Measurements from ENCODE around the gene LGR4. TPM values are rescaled to one million over a fixed set of nuclear protein-coding genes. Genes with fewer than 3 reads are reported as not detected.

LGR4 gene
- total and polyA plus RNA-seq, 5 experiments from 2014 or later = 0.13 to 1.3 (median 0.24) TPM

GRCh38 chr11:27505781-27506180, 33.2 kb upstream of the LGR4 start:
- H3K36me3 Mint-ChIP-seq = peaks cover 0 to 24% (median 0%) of the 10 kb centered on the region in 3 donors
- H3K4me3 Mint-ChIP-seq = peak overlapping the region; percentile 93 to 100 (median 98)
- no peaks in the 10 kb centered on the region for H3K9me3 Mint-ChIP-seq
- peak overlapping the region; percentile 91 to 100 (median 98) for H3K27ac Mint-ChIP-seq
- POLR2A ChIA-PET = interaction anchor here (1.4 kb wide), 1 partner anchor 33 kb away, joined by 4 read pairs; the partner anchor contains the start of gene LGR4
- H3K4me1 Mint-ChIP-seq = peaks cover 17 to 63% (median 59%) of the 10 kb centered on the region in 4 donors
- DNase-seq (no peak), ATAC-seq (peak; percentile 0 to 1)
- no peaks in the 10 kb centered on the region for H3K27me3 Mint-ChIP-seq

- no peak for DNase-seq
- peaks cover 16 to 66% (median 60%) of the 10 kb centered on the region in 4 donors for H3K4me1 Mint-ChIP-seq
- no peak for ATAC-seq
- H3K9me3 Mint-ChIP-seq = no peaks in the 10 kb centered on the region
- H3K4me3 Mint-ChIP-seq = peak overlapping the region in 7 of 10 donors; percentile 45 to 100 (median 97)
- H3K36me3 Mint-ChIP-seq = peaks cover 0 to 40% (median 2%) of the 10 kb centered on the region in 3 donors
- peak overlapping the region in 6 of 10 donors; percentile 25 to 98 (median 73) for H3K27ac Mint-ChIP-seq
- POLR2A ChIA-PET = no interaction called here
- no peaks in the 10 kb centered on the region for H3K27me3 Mint-ChIP-seq
Observed at GRCh38 chr11:27504205-27504604, 31.6 kb upstream of the LGR4 start.

- H3K36me3 Mint-ChIP-seq = peaks cover 0 to 60% (median 2%) of the 10 kb centered on the region in 3 donors
- H3K27me3 Mint-ChIP-seq = no peaks in the 10 kb centered on the region
- no peak overlapping the region for H3K4me3 Mint-ChIP-seq
- no peak for DNase-seq
- H3K27ac Mint-ChIP-seq = no peak overlapping the region
- H3K4me1 Mint-ChIP-seq = peaks cover 8 to 57% (median 45%) of the 10 kb centered on the region in 4 donors
- no peak for ATAC-seq
- POLR2A ChIA-PET = no interaction called here
- no peaks in the 10 kb centered on the region for H3K9me3 Mint-ChIP-seq
Observed at GRCh38 chr11:27501100-27501499, 28.5 kb upstream of the LGR4 start.

DNA sequence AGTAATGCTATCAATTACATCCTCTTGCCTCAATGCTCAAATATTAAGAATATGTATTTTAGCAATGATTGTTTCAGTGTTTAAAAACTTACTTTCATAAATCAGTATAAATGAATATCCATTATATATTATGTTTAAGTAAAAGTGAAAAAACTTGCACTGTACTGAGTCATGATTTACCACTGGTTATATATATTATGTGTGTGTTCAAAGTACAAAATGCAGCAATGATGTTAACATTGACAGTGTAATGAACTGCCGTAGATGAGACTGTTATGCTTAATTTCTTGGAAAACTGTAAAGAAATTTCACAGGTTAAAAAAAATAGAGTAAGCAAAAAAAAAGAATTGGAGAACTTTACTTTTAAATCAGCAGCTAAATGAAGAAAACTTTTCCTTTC, 25.3 kb upstream of the LGR4 start:
- H3K4me1 Mint-ChIP-seq = peaks cover 5 to 31% (median 27%) of the 10 kb centered on the region in 4 donors
- DNase-seq = no peak

DNA sequence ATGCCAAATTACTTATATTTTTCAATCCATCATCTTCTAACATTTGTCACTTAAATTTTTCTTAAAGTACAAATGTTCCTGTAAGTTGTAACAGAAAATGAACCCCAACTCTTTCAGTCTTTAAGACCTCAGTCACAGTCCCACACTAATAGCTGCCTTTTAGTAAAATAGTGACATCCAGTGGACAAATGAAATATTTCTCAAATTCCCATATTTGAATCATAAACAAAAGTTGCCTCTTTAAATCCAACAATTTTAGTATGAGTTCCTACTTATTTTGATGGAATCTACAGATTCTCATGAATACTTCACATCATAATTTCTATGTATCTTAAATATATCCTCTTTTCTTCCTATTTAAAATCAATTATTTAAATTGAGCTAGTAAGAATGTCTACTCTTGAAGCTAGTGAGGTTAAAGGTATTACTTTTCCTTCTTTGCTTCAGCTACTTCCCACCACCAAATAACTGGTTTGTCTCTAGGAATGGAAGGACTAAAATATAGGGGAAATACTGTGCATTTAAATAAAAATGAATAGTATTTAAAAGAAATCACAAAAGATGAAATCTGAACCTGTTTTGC, 24.8 kb upstream of the LGR4 start:
- POLR2A ChIA-PET = no interaction called here
- peak; percentile 54 to 60 for ATAC-seq
- Mint-ChIP-seq H3K4me1 (peaks cover 5 to 26% (median 22%) of the 10 kb centered on the region in 4 donors), H3K27me3 (no peaks in the 10 kb centered on the region), H3K27ac (peak overlapping the region in 2 of 10 donors; percentile 13 to 29), H3K36me3 (peaks cover 0 to 78% (median 2%) of the 10 kb centered on the region in 3 donors), H3K9me3 (no peaks in the 10 kb centered on the region), H3K4me3 (no peak overlapping the region)
- peak in 2 of 10 donors; percentile 14 to 20 for DNase-seq

More for the DNA sequence above, 25.3 kb upstream of the LGR4 start:
- no peaks in the 10 kb centered on the region for H3K9me3 Mint-ChIP-seq
- POLR2A ChIA-PET = interaction anchor here (0.7 kb wide), 1 partner anchor 9 kb away, joined by 3 read pairs; no protein-coding TSS in a partner anchor
- H3K36me3 Mint-ChIP-seq = peaks cover 0 to 78% (median 2%) of the 10 kb centered on the region in 3 donors
- no peak overlapping the region for H3K27ac Mint-ChIP-seq
- H3K27me3 Mint-ChIP-seq = no peaks in the 10 kb centered on the region
- ATAC-seq = no peak
- H3K4me3 Mint-ChIP-seq = no peak overlapping the region

- H3K4me1 Mint-ChIP-seq = peaks cover 5 to 18% (median 14%) of the 10 kb centered on the region in 4 donors
- no peak overlapping the region for H3K4me3 Mint-ChIP-seq
- H3K27me3 Mint-ChIP-seq = no peaks in the 10 kb centered on the region
- POLR2A ChIA-PET = no interaction called here
- ATAC-seq (no peak), DNase-seq (no peak)
- H3K27ac Mint-ChIP-seq = peak overlapping the region in 4 of 10 donors; percentile 3 to 34 (median 18)
- peaks cover 0 to 80% (median 6%) of the 10 kb centered on the region in 3 donors for H3K36me3 Mint-ChIP-seq
- no peaks in the 10 kb centered on the region for H3K9me3 Mint-ChIP-seq
Observed at GRCh38 chr11:27496461-27496860, 23.9 kb upstream of the LGR4 start.

DNA sequence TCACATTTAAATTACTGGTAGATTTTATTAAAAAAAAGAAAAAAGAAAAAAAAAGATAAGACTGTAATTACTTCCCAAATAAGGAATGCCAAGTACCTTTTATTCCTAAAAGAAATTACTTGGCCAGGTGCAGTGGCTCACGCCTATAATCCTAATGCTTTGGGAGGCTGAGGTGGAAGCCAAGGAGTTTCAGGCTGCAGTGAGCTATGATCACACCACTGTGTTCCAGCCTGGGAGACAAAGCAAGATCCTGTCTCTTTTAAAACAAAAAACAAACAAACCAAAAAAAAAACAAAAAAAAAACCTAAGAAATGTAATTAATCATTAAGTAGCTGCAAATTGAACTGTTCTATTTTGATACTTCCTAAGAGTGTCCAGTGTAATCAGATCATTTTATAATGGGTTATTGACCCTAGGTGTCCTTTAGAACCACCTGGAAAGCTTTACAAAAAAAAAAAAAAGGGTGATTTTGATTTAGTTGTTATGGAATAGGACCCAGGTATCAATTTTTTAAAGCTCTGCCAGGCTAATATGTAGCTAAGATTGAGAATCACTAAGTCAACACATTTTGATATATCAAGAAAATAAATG, 23.2 kb upstream of the LGR4 start:
- Mint-ChIP-seq H3K27me3 (no peaks in the 10 kb centered on the region), H3K9me3 (no peaks in the 10 kb centered on the region), H3K4me3 (no peak overlapping the region), H3K4me1 (peaks cover 5 to 18% (median 14%) of the 10 kb centered on the region in 4 donors), H3K27ac (peak overlapping the region in 4 of 10 donors; percentile 3 to 60 (median 18)), H3K36me3 (peaks cover 0 to 83% (median 6%) of the 10 kb centered on the region in 3 donors)
- no peak for ATAC-seq
- no peak for DNase-seq
- POLR2A ChIA-PET = no interaction called here

GRCh38 chr11:27489092-27489491, 16.5 kb upstream of the LGR4 start:
- H3K4me1 Mint-ChIP-seq = peaks cover 0 to 3% (median 0%) of the 10 kb centered on the region in 4 donors
- DNase-seq (no peak), ATAC-seq (no peak)
- H3K4me3 Mint-ChIP-seq = no peak overlapping the region
- POLR2A ChIA-PET = no interaction called here
- H3K27ac Mint-ChIP-seq = peak overlapping the region in 3 of 10 donors; percentile 1 to 32 (median 11)
- peaks cover 0 to 38% (median 4%) of the 10 kb centered on the region in 3 donors for H3K36me3 Mint-ChIP-seq
- no peaks in the 10 kb centered on the region for H3K9me3 Mint-ChIP-seq
- H3K27me3 Mint-ChIP-seq = no peaks in the 10 kb centered on the region

- POLR2A ChIA-PET = no interaction called here
- Mint-ChIP-seq H3K4me3 (no peak overlapping the region), H3K27me3 (no peaks in the 10 kb centered on the region), H3K27ac (peak overlapping the region in 1 of 10 donors; percentile 48), H3K4me1 (peaks cover 0 to 3% (median 0%) of the 10 kb centered on the region in 4 donors), H3K36me3 (peaks cover 0 to 27% (median 4%) of the 10 kb centered on the region in 3 donors), H3K9me3 (no peaks in the 10 kb centered on the region)
- ATAC-seq (no peak), DNase-seq (no peak)
Observed at GRCh38 chr11:27487706-27488105, 15.1 kb upstream of the LGR4 start.

DNA sequence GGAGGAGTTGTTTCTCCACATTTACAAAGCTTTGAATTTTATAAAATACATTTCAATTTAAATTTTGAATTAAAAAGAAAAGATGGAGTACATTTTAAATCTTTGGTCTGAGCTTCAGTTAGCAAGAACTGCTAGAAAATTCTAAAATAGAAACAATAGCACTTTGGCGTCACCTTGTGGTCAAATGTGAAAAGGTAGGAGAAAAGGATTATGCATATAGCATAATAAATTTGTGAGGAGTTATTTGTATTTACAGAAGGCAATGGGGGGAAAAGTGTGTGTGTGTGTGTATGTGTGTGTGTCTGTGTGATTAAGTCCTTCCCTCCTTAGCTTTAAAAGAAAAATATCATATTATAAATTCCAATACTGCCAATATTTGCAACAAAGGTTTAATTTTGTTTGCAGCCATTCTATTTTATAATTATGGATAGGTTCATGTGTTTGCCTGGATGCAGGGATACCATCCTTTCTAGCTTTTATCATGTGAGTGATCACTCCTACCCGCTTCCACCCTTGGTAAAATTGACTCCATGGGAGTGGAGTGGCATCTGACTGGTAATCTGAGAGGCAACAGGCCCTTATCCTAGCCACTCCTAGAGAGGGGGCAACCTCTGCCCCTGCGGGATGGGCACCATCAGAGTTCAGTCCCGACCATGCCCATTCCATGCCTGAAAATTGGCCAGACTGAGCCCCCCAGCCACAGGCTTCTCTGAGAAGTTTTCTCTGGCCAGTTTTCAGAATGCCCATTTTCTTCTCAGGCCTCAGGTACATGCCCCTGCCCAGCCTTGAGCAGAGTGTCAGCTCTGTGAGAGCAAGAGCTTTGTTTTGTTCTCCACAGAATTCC, 13.6 kb upstream of the LGR4 start:
- Mint-ChIP-seq H3K4me3 (no peak overlapping the region), H3K9me3 (no peaks in the 10 kb centered on the region), H3K27ac (peak overlapping the region in 1 of 10 donors; percentile 9), H3K4me1 (peaks cover 0 to 1% (median 0%) of the 10 kb centered on the region in 4 donors), H3K27me3 (no peaks in the 10 kb centered on the region), H3K36me3 (peaks cover 0 to 12% (median 0%) of the 10 kb centered on the region in 3 donors)
- DNase-seq = peak in 7 of 10 donors; percentile 22 to 60 (median 45)
- POLR2A ChIA-PET = interaction anchor here (0.7 kb wide), 1 partner anchor 300 kb away, joined by 3 read pairs; no protein-coding TSS in a partner anchor
- ATAC-seq = peak; percentile 42 to 53

DNA sequence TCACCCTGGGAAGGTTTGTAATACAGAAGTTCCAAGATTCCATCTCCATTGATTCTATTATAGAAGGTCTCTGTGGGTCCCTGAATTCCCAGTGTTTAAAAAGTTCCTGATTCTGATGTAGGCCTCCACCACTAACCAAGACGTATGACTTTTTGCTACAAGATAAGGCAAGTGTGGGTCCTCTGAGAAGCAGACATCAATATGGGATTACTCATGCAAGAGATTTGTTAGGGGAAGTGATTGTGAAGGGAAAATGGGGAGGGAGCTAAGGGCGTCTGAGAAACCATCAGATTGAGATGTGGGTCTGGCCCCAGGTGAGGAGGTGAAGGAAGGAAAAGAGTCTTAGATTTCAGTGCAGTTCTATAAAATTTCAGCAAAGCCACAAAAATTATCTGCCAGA, 10.2 kb upstream of the LGR4 start:
- DNase-seq (no peak), ATAC-seq (no peak)
- Mint-ChIP-seq H3K9me3 (no peaks in the 10 kb centered on the region), H3K27me3 (no peaks in the 10 kb centered on the region), H3K4me3 (no peak overlapping the region), H3K36me3 (no peaks in the 10 kb centered on the region), H3K4me1 (peaks cover 0 to 1% (median 0%) of the 10 kb centered on the region in 4 donors), H3K27ac (peak overlapping the region in 2 of 10 donors; percentile 29 to 60)
- POLR2A ChIA-PET = no interaction called here

DNA sequence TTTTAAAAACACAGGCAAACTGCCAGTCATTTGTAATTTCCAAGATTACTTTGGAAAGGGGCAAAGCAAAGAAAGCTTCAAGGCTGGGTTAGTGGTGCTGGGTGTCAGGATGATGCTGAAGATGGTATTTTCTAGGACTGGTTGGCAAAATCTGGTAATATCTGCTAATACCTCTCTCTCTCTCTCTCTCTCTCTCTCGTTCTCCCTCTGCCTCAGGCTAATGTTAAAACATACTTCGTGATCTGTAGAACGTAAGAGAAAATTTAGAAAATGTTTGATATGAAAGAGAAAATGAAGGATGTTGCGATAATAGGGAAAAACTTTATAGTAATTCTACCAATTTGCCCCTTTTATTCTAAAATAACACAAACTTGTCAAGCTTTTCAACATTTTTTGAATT, 9.4 kb upstream of the LGR4 start:
- DNase-seq = no peak
- ATAC-seq = no peak
- POLR2A ChIA-PET = no interaction called here

More for the DNA sequence above, 9.4 kb upstream of the LGR4 start:
- Mint-ChIP-seq H3K36me3 (no peaks in the 10 kb centered on the region), H3K4me1 (peaks cover 0 to 1% (median 0%) of the 10 kb centered on the region in 4 donors), H3K27me3 (no peaks in the 10 kb centered on the region), H3K4me3 (no peak overlapping the region), H3K27ac (no peak overlapping the region), H3K9me3 (no peaks in the 10 kb centered on the region)
